ENCODE results near the gene MIER3.
A peak's percentile ranks its signal among the peaks of the same experiment; 100 is the strongest.

MIER3 gene

GRCh38 chr5:56958595-56958994 is 6.7 kb upstream of the MIER3 start:
- DNase-seq = no peak

GRCh38 chr5:56954262-56954661 is 2.3 kb upstream of the MIER3 start:
- no peak for DNase-seq

- DNase-seq = peak; percentile 68
These were observed 587 bp downstream of the MIER3 start for GRCh38 chr5:56951126-56951945.

GRCh38 chr5:56950626-56951125 is 1.2 kb downstream of the MIER3 start:
- DNase-seq = peak; percentile 81

- DNase-seq = no peak
These were observed 4.9 kb downstream of the MIER3 start for GRCh38 chr5:56947052-56947451.

- no peak for DNase-seq
These were observed 9.9 kb downstream of the MIER3 start for GRCh38 chr5:56941981-56942380.

GRCh38 chr5:56938858-56939257 is 13.1 kb downstream of the MIER3 start:
- DNase-seq = no peak

GRCh38 chr5:56934325-56934724 is 17.6 kb downstream of the MIER3 start:
- no peak for DNase-seq

GRCh38 chr5:56922922-56923321 is 29.0 kb downstream of the MIER3 start:
- no peak for DNase-seq

- no peak for DNase-seq
These were observed 31.8 kb downstream of the MIER3 start for GRCh38 chr5:56919942-56920662.

GRCh38 chr5:56918054-56918453 is 33.9 kb downstream of the MIER3 start:
- DNase-seq = no peak

GRCh38 chr5:56917534-56917933 is 34.4 kb downstream of the MIER3 start:
- no peak for DNase-seq

- no peak for DNase-seq
These were observed 37.2 kb downstream of the MIER3 start for GRCh38 chr5:56914678-56915077.

GRCh38 chr5:56913766-56914165 is 38.2 kb downstream of the MIER3 start:
- no peak for DNase-seq

- DNase-seq = peak; percentile 73
These were observed 41.5 kb downstream of the MIER3 start for GRCh38 chr5:56910210-56910965.

GRCh38 chr5:56909294-56910209 is 42.4 kb downstream of the MIER3 start, which contains the start of gene SETD9:
Gene SETD9, plus strand, starts transcription at chr5:56909596. Its CDS starts 50 bp downstream, at chr5:56909646.
- peak; percentile 95 for DNase-seq

- no peak for DNase-seq
These were observed 43.0 kb downstream of the MIER3 start for GRCh38 chr5:56908942-56909293.

GRCh38 chr5:56900858-56901578 is 50.9 kb downstream of the MIER3 start:
- DNase-seq = no peak

- no peak for DNase-seq
These were observed 51.5 kb downstream of the MIER3 start for GRCh38 chr5:56900395-56900794.

- DNase-seq = no peak
These were observed 53.7 kb downstream of the MIER3 start for GRCh38 chr5:56898213-56898612.

- DNase-seq = no peak
These were observed 55.2 kb downstream of the MIER3 start for GRCh38 chr5:56896763-56897162.
